Stomach smooth muscle (tissue), 2 donors: ENCODE data around the gene OASL.

Experiments used
- H3K27ac ChIP-seq: one replicate; pipeline ENCODE4 v1.7.0; 2013; ENCODE audit warnings: mild to moderate bottlenecking, low read length, inconsistent platforms
- H3K27me3 ChIP-seq, 2 donors: one replicate each; pipeline ENCODE4 v1.7.0; 2013; ENCODE audit warnings: low read length in 2 of 2; ENCODE audit not compliant: insufficient read depth in 2 of 2, control insufficient read depth in 1 of 2
- H3K36me3 ChIP-seq, 2 donors: one replicate each; pipeline ENCODE4 v1.7.0; 2013; ENCODE audit warnings: low read length in 2 of 2; ENCODE audit not compliant: control insufficient read depth in 2 of 2, insufficient read depth in 2 of 2
- H3K4me1 ChIP-seq: one replicate; pipeline ENCODE4 v1.7.0; 2013; ENCODE audit warnings: low read length; ENCODE audit not compliant: control insufficient read depth, insufficient read depth
- H3K4me3 ChIP-seq, 2 donors: one replicate each; pipeline ENCODE4 v1.7.0; 2013; ENCODE audit warnings: low read length in 2 of 2
- H3K9ac ChIP-seq, 2 donors: one replicate each; pipeline ENCODE4 v1.7.0; 2013; ENCODE audit warnings: low read length in 2 of 2, mild to moderate bottlenecking in 1 of 2
- H3K9me3 ChIP-seq, 2 donors: one replicate each; pipeline ENCODE4 v1.7.0; 2013; ENCODE audit warnings: low read length in 2 of 2; ENCODE audit not compliant: control insufficient read depth in 2 of 2
- donor health status: healthy.
- donor health status: Pancreatic carcinoma.

OASL gene

GRCh38 chr12:120990487-120991055 is 48.5 kb downstream of the OASL start:
- no peaks in the 10 kb centered on the region for H3K27me3 ChIP-seq
- H3K9me3 ChIP-seq, result no peaks in the 10 kb centered on the region
- H3K4me1 ChIP-seq, result no peaks in the 10 kb centered on the region
- H3K36me3 ChIP-seq, result no peaks in the 10 kb centered on the region
- no peak overlapping the region for H3K4me3 ChIP-seq
- H3K27ac ChIP-seq, result no peak overlapping the region
- no peak overlapping the region for H3K9ac ChIP-seq

- Histone ChIP-seq H3K4me3 (no peak overlapping the region), H3K36me3 (no peaks in the 10 kb centered on the region), H3K9ac (no peak overlapping the region), H3K9me3 (no peaks in the 10 kb centered on the region), H3K27ac (no peak overlapping the region), H3K27me3 (no peaks in the 10 kb centered on the region), H3K4me1 (no peaks in the 10 kb centered on the region)
Observed at GRCh38 chr12:120989687-120990086, 49.4 kb downstream of the OASL start.

GRCh38 chr12:120988658-120989057 is 50.4 kb downstream of the OASL start:
- no peak overlapping the region for H3K4me3 ChIP-seq
- H3K9me3 ChIP-seq, result no peaks in the 10 kb centered on the region
- no peaks in the 10 kb centered on the region for H3K4me1 ChIP-seq
- no peak overlapping the region for H3K27ac ChIP-seq
- no peaks in the 10 kb centered on the region for H3K36me3 ChIP-seq
- H3K9ac ChIP-seq, result no peak overlapping the region
- no peaks in the 10 kb centered on the region for H3K27me3 ChIP-seq

GRCh38 chr12:120988234-120988633 is 50.8 kb downstream of the OASL start:
- no peaks in the 10 kb centered on the region for H3K9me3 ChIP-seq
- no peak overlapping the region for H3K27ac ChIP-seq
- H3K36me3 ChIP-seq, result no peaks in the 10 kb centered on the region
- no peak overlapping the region for H3K4me3 ChIP-seq
- H3K27me3 ChIP-seq, result no peaks in the 10 kb centered on the region
- no peak overlapping the region for H3K9ac ChIP-seq
- no peaks in the 10 kb centered on the region for H3K4me1 ChIP-seq

GRCh38 chr12:120984351-120984898 is 54.6 kb downstream of the OASL start:
- H3K27ac ChIP-seq, result no peak overlapping the region
- H3K27me3 ChIP-seq, result no peaks in the 10 kb centered on the region
- H3K4me1 ChIP-seq, result no peaks in the 10 kb centered on the region
- H3K36me3 ChIP-seq, result no peaks in the 10 kb centered on the region
- H3K9ac ChIP-seq, result no peak overlapping the region
- no peaks in the 10 kb centered on the region for H3K9me3 ChIP-seq
- no peak overlapping the region for H3K4me3 ChIP-seq

- Histone ChIP-seq H3K9ac (no peak overlapping the region), H3K4me1 (peaks cover 2% of the 10 kb centered on the region), H3K4me3 (no peak overlapping the region), H3K27ac (no peak overlapping the region), H3K36me3 (no peaks in the 10 kb centered on the region), H3K9me3 (no peaks in the 10 kb centered on the region), H3K27me3 (no peaks in the 10 kb centered on the region)
Observed at GRCh38 chr12:120983759-120984158, 55.3 kb downstream of the OASL start.

GRCh38 chr12:120982659-120983058 is 56.4 kb downstream of the OASL start:
- no peak overlapping the region for H3K4me3 ChIP-seq
- no peaks in the 10 kb centered on the region for H3K36me3 ChIP-seq
- no peak overlapping the region for H3K27ac ChIP-seq
- H3K9me3 ChIP-seq, result no peaks in the 10 kb centered on the region
- no peaks in the 10 kb centered on the region for H3K27me3 ChIP-seq
- no peak overlapping the region for H3K9ac ChIP-seq
- peaks cover 7% of the 10 kb centered on the region for H3K4me1 ChIP-seq

- no peak overlapping the region for H3K9ac ChIP-seq
- H3K27me3 ChIP-seq, result no peaks in the 10 kb centered on the region
- H3K36me3 ChIP-seq, result no peaks in the 10 kb centered on the region
- no peaks in the 10 kb centered on the region for H3K9me3 ChIP-seq
- H3K4me3 ChIP-seq, result no peak overlapping the region
- peaks cover 7% of the 10 kb centered on the region for H3K4me1 ChIP-seq
- H3K27ac ChIP-seq, result no peak overlapping the region
Observed at GRCh38 chr12:120981407-120981941, 57.6 kb downstream of the OASL start.

- no peak overlapping the region for H3K27ac ChIP-seq
- H3K36me3 ChIP-seq, result no peaks in the 10 kb centered on the region
- no peak overlapping the region for H3K4me3 ChIP-seq
- no peak overlapping the region for H3K9ac ChIP-seq
- H3K4me1 ChIP-seq, result peaks cover 7% of the 10 kb centered on the region
- H3K27me3 ChIP-seq, result no peaks in the 10 kb centered on the region
- H3K9me3 ChIP-seq, result no peaks in the 10 kb centered on the region
Observed at GRCh38 chr12:120980800-120981368, 58.2 kb downstream of the OASL start.

- Histone ChIP-seq H3K27ac (no peak overlapping the region), H3K4me3 (no peak overlapping the region), H3K9ac (no peak overlapping the region), H3K36me3 (no peaks in the 10 kb centered on the region), H3K4me1 (peaks cover 7% of the 10 kb centered on the region), H3K27me3 (no peaks in the 10 kb centered on the region), H3K9me3 (no peaks in the 10 kb centered on the region)
Observed at GRCh38 chr12:120979862-120980696, 59.0 kb downstream of the OASL start.
